GM18498 (cell line): ENCODE measurements around the gene TRPM8.
A peak's percentile ranks its signal among the peaks of the same experiment; 100 is the strongest.

Source experiments
- ATAC-seq: cut with Tn5 transposase; IDR thresholded peaks from one replicate; pipeline ENCODE4 v1.9.1; 2021; ENCODE audit warnings: mild to moderate bottlenecking, moderate library complexity; ENCODE audit not compliant: unreplicated experiment

Gene TRPM8

GRCh38 chr2:233996461-233996860 lies 79.3 kb downstream of the TRPM8 start:
- no peak for ATAC-seq

GRCh38 chr2:233997707-233998106 lies 80.5 kb downstream of the TRPM8 start:
- ATAC-seq, result no peak

- no peak for ATAC-seq
Observed at GRCh38 chr2:233999182-233999581, 82.0 kb downstream of the TRPM8 start.

- no peak for ATAC-seq
Observed at GRCh38 chr2:234001380-234002160, 84.4 kb downstream of the TRPM8 start.

GRCh38 chr2:234002281-234002680 lies 85.1 kb downstream of the TRPM8 start:
- no peak for ATAC-seq

GRCh38 chr2:234003972-234004617 lies 86.9 kb downstream of the TRPM8 start:
- no peak for ATAC-seq

GRCh38 chr2:234005126-234005525 lies 88.0 kb downstream of the TRPM8 start:
- ATAC-seq, result no peak

- no peak for ATAC-seq
Observed at GRCh38 chr2:234006501-234006900, 89.3 kb downstream of the TRPM8 start.

- no peak for ATAC-seq
Observed at GRCh38 chr2:234014427-234014826, 97.3 kb downstream of the TRPM8 start.

- no peak for ATAC-seq
Observed at GRCh38 chr2:234015861-234016260, 98.7 kb downstream of the TRPM8 start.

GRCh38 chr2:234019896-234020295 lies 102.7 kb downstream of the TRPM8 start:
- ATAC-seq, result no peak

- ATAC-seq, result no peak
Observed at GRCh38 chr2:234020332-234020731, 103.2 kb downstream of the TRPM8 start.

- ATAC-seq, result no peak
Observed at GRCh38 chr2:234022424-234022823, 105.3 kb downstream of the TRPM8 start.

GRCh38 chr2:234024304-234024703 lies 107.1 kb downstream of the TRPM8 start:
- no peak for ATAC-seq

- peak; percentile 64 for ATAC-seq
Observed at GRCh38 chr2:234025466-234025865, 108.3 kb downstream of the TRPM8 start.

GRCh38 chr2:234025891-234026401 lies 108.8 kb downstream of the TRPM8 start:
- ATAC-seq, result no peak

GRCh38 chr2:234026693-234027254 lies 109.6 kb downstream of the TRPM8 start:
- ATAC-seq, result no peak

GRCh38 chr2:234027641-234028040 lies 110.5 kb downstream of the TRPM8 start:
- no peak for ATAC-seq

GRCh38 chr2:234029150-234029733 lies 112.1 kb downstream of the TRPM8 start:
- ATAC-seq, result no peak

GRCh38 chr2:234031207-234031606 lies 114.0 kb downstream of the TRPM8 start:
- no peak for ATAC-seq

GRCh38 chr2:234032279-234032856 lies 115.2 kb downstream of the TRPM8 start:
- no peak for ATAC-seq
